OCI-LY7 (cell line): ENCODE results near the gene MPZ. TPM values are rescaled to one million over a fixed set of nuclear protein-coding genes. Genes with fewer than 3 reads are reported as not detected.

Experiments
- Bru-seq: library from RNA; stranded (reverse); fragments of 400-500 nt; gene quantifications from one replicate; lab custom pipeline; 2021; lab: Mats Ljungman, UMichigan
- BruChase-seq, 2 experiments: library from RNA; stranded (reverse); fragments of 400-500 nt; gene quantifications; one replicate each; lab custom pipeline; 2021; lab: Mats Ljungman, UMichigan
- BruUV-seq: library from RNA; stranded (reverse); fragments of 400-500 nt; replicated peaks from 2 replicates; lab custom pipeline; 2021; lab: Mats Ljungman, UMichigan
- CTCF ChIA-PET: fragments of 300-600 bp; sonication (Branson Sonifier 250); formaldehyde crosslinking; loops from one replicate; lab custom pipeline; 2022; ENCODE audit warnings: antibody characterized with exemption; ENCODE audit not compliant: unreplicated experiment; lab: Charles Lee
- POLR2A ChIA-PET: fragments of 300-600 bp; sonication (Branson Sonifier 250); formaldehyde crosslinking; loops from one replicate; lab custom pipeline; 2022; ENCODE audit warnings: antibody characterized with exemption; lab: Charles Lee
- DNase-seq: peaks from one replicate; pipeline ENCODE4 v3.0.0-alpha.2; 2015; ENCODE audit warnings: low spot score
- H2AFZ ChIP-seq: fragments of 200-600 bp; sonication (generic), shearing (Covaris generic); 2 replicates; pipeline ENCODE4 v1.6.1; 2014; ENCODE audit warnings: mild to moderate bottlenecking, antibody characterized with exemption, low read length, moderate library complexity
- H3K27ac ChIP-seq: fragments of 200-600 bp; sonication (generic); 2 replicates; pipeline ENCODE4 v1.5.1; 2014; ENCODE audit warnings: mixed run types, low read depth, mild to moderate bottlenecking, moderate library complexity, low read length, inconsistent platforms; ENCODE audit not compliant: poor library complexity, severe bottlenecking
- H3K36me3 ChIP-seq: fragments of 200-600 bp; sonication (generic); 2 replicates; pipeline ENCODE4 v1.6.1; 2014; ENCODE audit warnings: mild to moderate bottlenecking, antibody characterized with exemption, low read length, moderate library complexity, mixed read lengths; ENCODE audit not compliant: insufficient read depth
- H3K4me1 ChIP-seq: fragments of 200-600 bp; sonication (generic); 2 replicates; pipeline ENCODE4 v1.5.1; 2014; ENCODE audit warnings: mild to moderate bottlenecking, low read length; ENCODE audit not compliant: insufficient read depth, poor library complexity, severe bottlenecking
- H3K4me2 ChIP-seq: fragments of 200-600 bp; sonication (generic); 2 replicates; pipeline ENCODE4 v1.6.1; 2014; ENCODE audit warnings: mild to moderate bottlenecking, low read length
- H3K4me3 ChIP-seq: fragments of 200-600 bp; sonication (generic); 2 replicates; pipeline ENCODE4 v1.5.1; 2014; ENCODE audit warnings: mild to moderate bottlenecking, low read depth, low read length; ENCODE audit not compliant: poor library complexity, severe bottlenecking
- H3K79me2 ChIP-seq: fragments of 200-600 bp; sonication (generic); 2 replicates; pipeline ENCODE4 v1.6.1; 2016; ENCODE audit warnings: low read depth, mild to moderate bottlenecking, low read length, moderate library complexity, mixed read lengths; ENCODE audit not compliant: insufficient read depth
- H3K9me2 ChIP-seq: fragments of 200-600 bp; sonication (generic); 2 replicates; pipeline ENCODE4 v1.6.1; 2016; ENCODE audit warnings: mild to moderate bottlenecking, low read length, mixed read lengths; ENCODE audit not compliant: insufficient read depth
- H3K9me3 ChIP-seq: fragments of 200-600 bp; sonication (generic); 2 replicates; pipeline ENCODE4 v1.6.1; 2014; ENCODE audit warnings: mild to moderate bottlenecking, mixed run types, low read length, mixed read lengths
- H4K20me1 ChIP-seq: fragments of 200-600 bp; sonication (generic); 2 replicates; pipeline ENCODE4 v1.6.1; 2014; ENCODE audit warnings: mild to moderate bottlenecking, antibody characterized with exemption, low read length, moderate library complexity, mixed read lengths; ENCODE audit not compliant: insufficient read depth
- EZH2phosphoT487 ChIP-seq: fragments of 200-600 bp; sonication (generic); IDR thresholded peaks from 2 replicates; pipeline ENCODE4 v1.6.1; 2018; ENCODE audit warnings: low read depth, borderline replicate concordance, mild to moderate bottlenecking, mixed run types, antibody characterized with exemption, low read length, moderate library complexity, mixed read lengths
- intact Hi-C: fragments of 100-400 bp; cut with micrococcal nuclease; formaldehyde crosslinking; loops from one replicate; pipeline ENCODE4 v1.10.0; 2022; ENCODE audit not compliant: unreplicated experiment
- long read RNA-seq: library from polyadenylated mRNA; stranded (forward); transcript quantifications from one replicate; pipeline ENCODE4 v2.0.0, GENCODE V29; 2022
- total RNA-seq, 2 experiments: library from RNA; depleted of rRNA in 1 of 2; stranded (reverse); fragments of >200 nt in 1 of 2; shearing (Covaris generic) in 1 of 2; gene quantifications; 2 replicates each; pipeline ENCODE4 v1.2.3, GENCODE V29; 2014 to 2022
- TF ChIP-seq, protein P1 (sequence below): fragments of 200-600 bp; sonication (generic); conservative IDR thresholded peaks from 2 replicates; pipeline ENCODE4 v1.5.1; 2014; ENCODE audit warnings: mild to moderate bottlenecking, antibody characterized with exemption, low read length, moderate library complexity, mixed read lengths

MPZ gene
- total RNA-seq (2014; rRNA removed; shearing (Covaris generic)) (4.2 and 4.5 TPM in 2 replicates), total RNA-seq (2022) (9.0 and 10.8 TPM in 2 replicates), Bru-seq, nascent RNA (percentile 42 among the genes with signal in this experiment), BruChase-seq, experiment 1, labeled RNA remaining after a 6-hour chase (percentile 41 among the genes with signal in this experiment), BruChase-seq, experiment 2, labeled RNA remaining after a 2-hour chase (percentile 37 among the genes with signal in this experiment)
- long read RNA-seq, partial matches to known transcripts = 0 of 2 reads
- long read RNA-seq, other reads (novel, unspliced or antisense) = 2 of 2 reads

DNA sequence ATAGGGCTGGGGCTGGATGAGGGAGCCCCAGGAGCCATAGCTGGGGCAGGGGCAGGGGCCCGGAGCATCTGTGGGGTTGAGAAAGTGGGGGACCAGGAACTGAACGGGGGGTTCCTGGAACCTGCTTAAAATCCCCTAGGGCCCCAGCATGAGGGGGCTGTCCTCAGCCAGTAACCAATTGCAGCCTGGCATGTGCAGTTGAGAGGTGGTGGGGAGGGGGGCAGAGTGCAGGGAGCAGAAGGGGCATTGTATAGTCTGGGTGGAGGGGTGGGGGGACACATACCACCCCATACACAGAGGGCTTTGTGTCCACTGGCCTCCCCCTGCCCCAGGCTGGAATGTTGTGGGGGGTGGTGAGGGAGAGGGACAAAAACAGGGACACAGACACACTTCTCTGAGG is at the start of gene MPZ:
Gene MPZ (minus strand): TSS at position 101 of the 400 bp plus-strand sequence. CDS start 63 bp downstream, at position 38.
- Histone ChIP-seq H3K4me3 (no peak within 1 kb of the TSS), H3K79me2 (peaks cover 9% of the 10 kb centered on the region), H3K36me3 (no peaks in the 10 kb centered on the region), H4K20me1 (no peaks in the 10 kb centered on the region), H3K9me2 (no peaks in the 10 kb centered on the region), H3K9me3 (no peaks in the 10 kb centered on the region), H3K4me1 (peaks cover 24% of the 10 kb centered on the region), H3K4me2 (no peak within 1 kb of the TSS), H2AFZ (no peak within 1 kb of the TSS), H3K27ac (no peak within 1 kb of the TSS)
- intact Hi-C loops = loop anchor here (5.0 kb wide), 1 partner anchor 72 kb away; no protein-coding TSS in a partner anchor
- BruUV-seq = no TSS peak
- no peak for DNase-seq
- no peak for TF ChIP-seq EZH2phosphoT487
- TF ChIP-seq, protein P1, sequence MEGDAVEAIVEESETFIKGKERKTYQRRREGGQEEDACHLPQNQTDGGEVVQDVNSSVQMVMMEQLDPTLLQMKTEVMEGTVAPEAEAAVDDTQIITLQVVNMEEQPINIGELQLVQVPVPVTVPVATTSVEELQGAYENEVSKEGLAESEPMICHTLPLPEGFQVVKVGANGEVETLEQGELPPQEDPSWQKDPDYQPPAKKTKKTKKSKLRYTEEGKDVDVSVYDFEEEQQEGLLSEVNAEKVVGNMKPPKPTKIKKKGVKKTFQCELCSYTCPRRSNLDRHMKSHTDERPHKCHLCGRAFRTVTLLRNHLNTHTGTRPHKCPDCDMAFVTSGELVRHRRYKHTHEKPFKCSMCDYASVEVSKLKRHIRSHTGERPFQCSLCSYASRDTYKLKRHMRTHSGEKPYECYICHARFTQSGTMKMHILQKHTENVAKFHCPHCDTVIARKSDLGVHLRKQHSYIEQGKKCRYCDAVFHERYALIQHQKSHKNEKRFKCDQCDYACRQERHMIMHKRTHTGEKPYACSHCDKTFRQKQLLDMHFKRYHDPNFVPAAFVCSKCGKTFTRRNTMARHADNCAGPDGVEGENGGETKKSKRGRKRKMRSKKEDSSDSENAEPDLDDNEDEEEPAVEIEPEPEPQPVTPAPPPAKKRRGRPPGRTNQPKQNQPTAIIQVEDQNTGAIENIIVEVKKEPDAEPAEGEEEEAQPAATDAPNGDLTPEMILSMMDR = no peak
- ChIA-PET CTCF (no interaction called here), POLR2A (no interaction called here)

DNA sequence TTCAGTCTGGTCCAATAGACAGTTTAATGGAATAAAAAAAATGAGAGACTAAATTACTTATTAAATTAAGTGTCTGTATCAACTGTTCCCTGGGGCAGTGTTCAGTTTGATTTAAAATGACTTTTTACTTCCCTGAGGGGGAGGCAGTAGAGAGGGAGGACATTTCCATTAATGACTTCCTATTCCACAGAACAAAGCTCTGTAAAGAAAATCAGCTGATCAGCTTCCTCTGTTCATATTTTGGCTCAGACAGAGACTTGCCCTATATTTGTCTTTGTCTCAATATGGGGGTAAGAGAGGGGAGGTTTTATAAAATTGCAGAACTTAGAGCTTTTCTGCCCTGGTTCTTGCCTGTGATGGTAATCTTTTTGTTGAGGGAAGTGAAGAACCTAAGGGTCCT is 49.5 kb upstream of the MPZ start:
- no TSS peak for BruUV-seq
- no peaks in the 10 kb centered on the region for H3K79me2 ChIP-seq

More for the DNA sequence above, 49.5 kb upstream of the MPZ start:
- Histone ChIP-seq H4K20me1 (no peaks in the 10 kb centered on the region), H3K4me2 (no peak overlapping the region), H3K27ac (no peak overlapping the region), H3K4me3 (no peak overlapping the region), H3K9me2 (no peaks in the 10 kb centered on the region), H3K36me3 (peaks cover 54% of the 10 kb centered on the region), H3K4me1 (no peaks in the 10 kb centered on the region), H3K9me3 (no peaks in the 10 kb centered on the region), H2AFZ (no peak overlapping the region)
- TF ChIP-seq, protein P1 = no peak
- TF ChIP-seq EZH2phosphoT487 = no peak
- CTCF ChIA-PET = no interaction called here
- DNase-seq = no peak
- POLR2A ChIA-PET = interaction anchor here (1.2 kb wide), 1 partner anchor 9 kb away, joined by 3 read pairs; no protein-coding TSS in a partner anchor
- intact Hi-C loops = no loop called here
